ENCODE measurements around the gene PIK3IP1.

DNA sequence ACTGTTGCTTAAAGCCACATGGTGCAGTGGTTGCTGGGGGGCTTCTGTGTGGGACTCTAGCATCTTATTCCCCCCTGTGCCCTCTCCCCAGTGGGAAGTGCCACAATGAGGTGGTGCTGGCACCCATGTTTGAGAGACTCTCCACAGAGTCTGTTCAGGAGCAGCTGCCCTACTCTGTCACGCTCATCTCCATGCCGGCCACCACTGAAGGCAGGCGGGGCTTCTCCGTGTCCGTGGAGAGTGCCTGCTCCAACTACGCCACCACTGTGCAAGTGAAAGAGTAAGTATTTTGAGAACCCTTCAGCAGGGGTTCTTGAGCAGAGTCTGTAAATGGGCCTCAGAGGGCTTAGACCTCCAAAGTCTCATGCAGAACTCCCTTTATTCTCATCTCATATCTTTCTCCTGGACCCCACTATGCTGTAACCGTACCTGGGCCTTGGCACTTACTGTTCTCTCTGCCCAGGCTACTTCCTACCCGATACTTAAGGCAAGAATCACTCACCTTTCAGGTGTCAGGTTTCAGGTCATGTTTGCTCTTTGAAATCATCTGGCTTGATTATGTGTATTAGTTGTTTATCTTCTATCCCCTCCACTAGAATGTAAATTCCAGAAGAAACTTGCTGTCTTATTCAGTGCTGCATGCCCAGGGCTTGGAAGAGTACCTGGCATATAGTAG lies 32.4 kb downstream of the PIK3IP1 start:
- no peak for TF ChIP-seq POLR2A (IDR thresholded peaks at IDR 0.05)
- TF ChIP-seq, protein P1, sequence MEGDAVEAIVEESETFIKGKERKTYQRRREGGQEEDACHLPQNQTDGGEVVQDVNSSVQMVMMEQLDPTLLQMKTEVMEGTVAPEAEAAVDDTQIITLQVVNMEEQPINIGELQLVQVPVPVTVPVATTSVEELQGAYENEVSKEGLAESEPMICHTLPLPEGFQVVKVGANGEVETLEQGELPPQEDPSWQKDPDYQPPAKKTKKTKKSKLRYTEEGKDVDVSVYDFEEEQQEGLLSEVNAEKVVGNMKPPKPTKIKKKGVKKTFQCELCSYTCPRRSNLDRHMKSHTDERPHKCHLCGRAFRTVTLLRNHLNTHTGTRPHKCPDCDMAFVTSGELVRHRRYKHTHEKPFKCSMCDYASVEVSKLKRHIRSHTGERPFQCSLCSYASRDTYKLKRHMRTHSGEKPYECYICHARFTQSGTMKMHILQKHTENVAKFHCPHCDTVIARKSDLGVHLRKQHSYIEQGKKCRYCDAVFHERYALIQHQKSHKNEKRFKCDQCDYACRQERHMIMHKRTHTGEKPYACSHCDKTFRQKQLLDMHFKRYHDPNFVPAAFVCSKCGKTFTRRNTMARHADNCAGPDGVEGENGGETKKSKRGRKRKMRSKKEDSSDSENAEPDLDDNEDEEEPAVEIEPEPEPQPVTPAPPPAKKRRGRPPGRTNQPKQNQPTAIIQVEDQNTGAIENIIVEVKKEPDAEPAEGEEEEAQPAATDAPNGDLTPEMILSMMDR (IDR thresholded peaks at IDR 0.05) = no peak
